HepG2 (cell line): ENCODE measurements around the gene TNPO3. TPM values are rescaled to one million over a fixed set of nuclear protein-coding genes. Genes with fewer than 3 reads are reported as not detected.

ENCODE experiments used
- EZH2 ChIP-seq: conservative IDR thresholded peaks from 2 replicates; pipeline ENCODE4 v1.6.1; 2012; ENCODE audit warnings: mild to moderate bottlenecking, low read depth, low read length, moderate library complexity
- HOXD1 ChIP-seq: sonication (generic); formaldehyde crosslinking; IDR thresholded peaks from 2 replicates; pipeline ENCODE4 v1.5.0; 2020; ENCODE audit warnings: missing genetic modification reagents
- KAT7 ChIP-seq: IDR thresholded peaks from 2 replicates; pipeline ENCODE4 v1.6.1; 2018; ENCODE audit warnings: borderline replicate concordance, missing compliant biosample characterization
- RBM39 ChIP-seq: fragments of 200-400 bp; formaldehyde crosslinking; IDR thresholded peaks from one replicate; pipeline ENCODE4 v1.6.1; 2018; ENCODE audit warnings: antibody characterized with exemption, mild to moderate bottlenecking, low read depth, low read length; ENCODE audit not compliant: poor library complexity, severe bottlenecking
- RCOR2 ChIP-seq: IDR thresholded peaks from 2 replicates; pipeline ENCODE4 v1.6.1; 2016; ENCODE audit warnings: missing biosample characterization, missing genetic modification reagents
- RFX3 ChIP-seq: IDR thresholded peaks from 2 replicates; pipeline ENCODE4 v1.6.1; 2016; ENCODE audit warnings: missing biosample characterization, missing genetic modification reagents
- THAP8 ChIP-seq: sonication (generic); formaldehyde crosslinking; IDR thresholded peaks from 2 replicates; pipeline ENCODE4 v1.5.1; 2020; ENCODE audit warnings: missing genetic modification reagents, mild to moderate bottlenecking, borderline replicate concordance
- ZNF253 ChIP-seq: sonication (generic); formaldehyde crosslinking; IDR thresholded peaks from 2 replicates; pipeline ENCODE4 v1.8.0; 2022; ENCODE audit warnings: mild to moderate bottlenecking, missing genetic modification reagents, borderline replicate concordance
- ZNF331 ChIP-seq: sonication (generic); formaldehyde crosslinking; IDR thresholded peaks from 2 replicates; pipeline ENCODE4 v1.4.0; 2020; ENCODE audit warnings: missing genetic modification reagents
- ZNF335 ChIP-seq: sonication (generic); formaldehyde crosslinking; IDR thresholded peaks from 2 replicates; pipeline ENCODE4 v1.4.0; 2020; ENCODE audit warnings: missing genetic modification reagents
- ZNF550 ChIP-seq: sonication (generic); formaldehyde crosslinking; IDR thresholded peaks from 2 replicates; pipeline ENCODE4 v1.4.0; 2020; ENCODE audit warnings: mild to moderate bottlenecking, missing genetic modification reagents, borderline replicate concordance
- ZNF644 ChIP-seq: IDR thresholded peaks from 2 replicates; pipeline ENCODE4 v1.6.1; 2016; ENCODE audit warnings: low read depth
- ZNF674 ChIP-seq: sonication (generic); formaldehyde crosslinking; IDR thresholded peaks from 2 replicates; pipeline ENCODE4 v1.5.0; 2020; ENCODE audit warnings: low read depth, mild to moderate bottlenecking, missing genetic modification reagents
- ZNF746 ChIP-seq: sonication (generic); formaldehyde crosslinking; IDR thresholded peaks from 2 replicates; pipeline ENCODE4 v1.8.0; 2022; ENCODE audit warnings: mild to moderate bottlenecking, missing genetic modification reagents
- polyA plus RNA-seq, 8 experiments: library from polyadenylated mRNA; depleted of rRNA in 3 of 8; stranded (reverse) in 7 of 8; unstranded in 1 of 8; fragments of >200 nt; fragmentation: Illumina TruSeq in 4 of 8; extraction: Trizol in 4 of 8; gene quantifications; 2 replicates each; pipeline versions ENCODE4 v1.2.1 to v1.2.3, GENCODE V29; 2011 to 2016; ENCODE audit warnings: low read depth in 4 of 8, missing spikeins in 1 of 8, mixed read lengths in 1 of 8; ENCODE audit not compliant: insufficient read depth in 1 of 8
- total RNA-seq, 5 experiments: library from RNA; depleted of rRNA; stranded (reverse); fragments of >200 nt; fragmentation: Illumina TruSeq; extraction: Trizol; gene quantifications; 2 replicates each; pipeline ENCODE4 v1.2.3, GENCODE V29; 2016; ENCODE audit warnings: low read depth in 1 of 5
- TF ChIP-seq, protein P1 (sequence below), 2 experiments: fragments of 450-650 bp in 1 of 2; sonication (generic) in 1 of 2; formaldehyde crosslinking in 1 of 2; IDR thresholded peaks; 2 replicates each; pipeline versions ENCODE4 v1.6.1 to v1.8.0; 2016 to 2022; ENCODE audit warnings: antibody characterized with exemption in 1 of 2, mild to moderate bottlenecking in 1 of 2, missing genetic modification reagents in 1 of 2
- TF ChIP-seq, protein P2 (sequence below): sonication (generic); formaldehyde crosslinking; IDR thresholded peaks from 2 replicates; pipeline ENCODE4 v1.5.1; 2020; ENCODE audit warnings: missing genetic modification reagents, mild to moderate bottlenecking, borderline replicate concordance
- TF ChIP-seq, protein P3 (sequence below): sonication (generic); formaldehyde crosslinking; IDR thresholded peaks from 2 replicates; pipeline ENCODE4 v1.8.1; 2023; ENCODE audit warnings: mild to moderate bottlenecking, missing genetic modification reagents, borderline replicate concordance

Gene TNPO3
- total and polyA plus RNA-seq, 2 of the 13 experiments (the other 11 are each of a cell fraction or from before 2014, with no cell fraction given) = 23.8 to 44.6 TPM

DNA sequence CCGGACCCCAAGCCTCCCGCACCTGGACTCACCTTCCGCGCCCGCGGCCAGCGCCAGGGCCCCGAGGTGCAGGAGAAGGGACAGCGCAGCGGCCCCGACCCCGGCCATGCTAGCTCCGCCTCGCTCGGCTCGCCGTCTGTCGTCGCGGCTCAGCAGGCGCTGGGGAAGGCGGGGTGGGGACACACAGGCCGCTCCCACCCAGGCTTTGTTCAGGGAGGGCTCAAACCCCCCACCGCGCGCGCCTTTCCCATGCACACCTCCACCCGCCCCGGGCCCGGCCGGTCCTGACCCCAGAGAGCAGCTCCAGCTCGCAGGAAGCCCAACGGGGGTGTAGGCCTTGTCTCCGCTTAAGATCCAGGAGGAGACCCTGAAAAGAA is 144.4 kb downstream of the TNPO3 start, which contains the start of gene KCP (continued):
- TF ChIP-seq, protein P1, sequence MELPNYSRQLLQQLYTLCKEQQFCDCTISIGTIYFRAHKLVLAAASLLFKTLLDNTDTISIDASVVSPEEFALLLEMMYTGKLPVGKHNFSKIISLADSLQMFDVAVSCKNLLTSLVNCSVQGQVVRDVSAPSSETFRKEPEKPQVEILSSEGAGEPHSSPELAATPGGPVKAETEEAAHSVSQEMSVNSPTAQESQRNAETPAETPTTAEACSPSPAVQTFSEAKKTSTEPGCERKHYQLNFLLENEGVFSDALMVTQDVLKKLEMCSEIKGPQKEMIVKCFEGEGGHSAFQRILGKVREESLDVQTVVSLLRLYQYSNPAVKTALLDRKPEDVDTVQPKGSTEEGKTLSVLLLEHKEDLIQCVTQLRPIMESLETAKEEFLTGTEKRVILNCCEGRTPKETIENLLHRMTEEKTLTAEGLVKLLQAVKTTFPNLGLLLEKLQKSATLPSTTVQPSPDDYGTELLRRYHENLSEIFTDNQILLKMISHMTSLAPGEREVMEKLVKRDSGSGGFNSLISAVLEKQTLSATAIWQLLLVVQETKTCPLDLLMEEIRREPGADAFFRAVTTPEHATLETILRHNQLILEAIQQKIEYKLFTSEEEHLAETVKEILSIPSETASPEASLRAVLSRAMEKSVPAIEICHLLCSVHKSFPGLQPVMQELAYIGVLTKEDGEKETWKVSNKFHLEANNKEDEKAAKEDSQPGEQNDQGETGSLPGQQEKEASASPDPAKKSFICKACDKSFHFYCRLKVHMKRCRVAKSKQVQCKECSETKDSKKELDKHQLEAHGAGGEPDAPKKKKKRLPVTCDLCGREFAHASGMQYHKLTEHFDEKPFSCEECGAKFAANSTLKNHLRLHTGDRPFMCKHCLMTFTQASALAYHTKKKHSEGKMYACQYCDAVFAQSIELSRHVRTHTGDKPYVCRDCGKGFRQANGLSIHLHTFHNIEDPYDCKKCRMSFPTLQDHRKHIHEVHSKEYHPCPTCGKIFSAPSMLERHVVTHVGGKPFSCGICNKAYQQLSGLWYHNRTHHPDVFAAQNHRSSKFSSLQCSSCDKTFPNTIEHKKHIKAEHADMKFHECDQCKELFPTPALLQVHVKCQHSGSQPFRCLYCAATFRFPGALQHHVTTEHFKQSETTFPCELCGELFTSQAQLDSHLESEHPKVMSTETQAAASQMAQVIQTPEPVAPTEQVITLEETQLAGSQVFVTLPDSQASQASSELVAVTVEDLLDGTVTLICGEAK (IDR thresholded peaks at IDR 0.05) = no peak
- TF ChIP-seq, protein P1 (CRISPR knock-in tag; IDR thresholded peaks at IDR 0.05) = no peak
- no peak for TF ChIP-seq KAT7
- no peak for TF ChIP-seq HOXD1 (CRISPR knock-in tag)
- no peak for TF ChIP-seq ZNF550 (CRISPR knock-in tag)
- no peak for TF ChIP-seq RCOR2 (CRISPR knock-in tag)
- TF ChIP-seq ZNF253 (CRISPR knock-in tag) = no peak
- no peak for TF ChIP-seq ZNF644 (CRISPR knock-in tag)
- no peak for TF ChIP-seq ZNF674 (CRISPR knock-in tag)
- no peak for TF ChIP-seq RFX3 (CRISPR knock-in tag)
- no peak for TF ChIP-seq RBM39
- TF ChIP-seq ZNF331 (CRISPR knock-in tag) = no peak
- TF ChIP-seq, protein P2, sequence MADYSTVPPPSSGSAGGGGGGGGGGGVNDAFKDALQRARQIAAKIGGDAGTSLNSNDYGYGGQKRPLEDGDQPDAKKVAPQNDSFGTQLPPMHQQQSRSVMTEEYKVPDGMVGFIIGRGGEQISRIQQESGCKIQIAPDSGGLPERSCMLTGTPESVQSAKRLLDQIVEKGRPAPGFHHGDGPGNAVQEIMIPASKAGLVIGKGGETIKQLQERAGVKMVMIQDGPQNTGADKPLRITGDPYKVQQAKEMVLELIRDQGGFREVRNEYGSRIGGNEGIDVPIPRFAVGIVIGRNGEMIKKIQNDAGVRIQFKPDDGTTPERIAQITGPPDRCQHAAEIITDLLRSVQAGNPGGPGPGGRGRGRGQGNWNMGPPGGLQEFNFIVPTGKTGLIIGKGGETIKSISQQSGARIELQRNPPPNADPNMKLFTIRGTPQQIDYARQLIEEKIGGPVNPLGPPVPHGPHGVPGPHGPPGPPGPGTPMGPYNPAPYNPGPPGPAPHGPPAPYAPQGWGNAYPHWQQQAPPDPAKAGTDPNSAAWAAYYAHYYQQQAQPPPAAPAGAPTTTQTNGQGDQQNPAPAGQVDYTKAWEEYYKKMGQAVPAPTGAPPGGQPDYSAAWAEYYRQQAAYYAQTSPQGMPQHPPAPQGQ = no peak
- TF ChIP-seq, protein P3, sequence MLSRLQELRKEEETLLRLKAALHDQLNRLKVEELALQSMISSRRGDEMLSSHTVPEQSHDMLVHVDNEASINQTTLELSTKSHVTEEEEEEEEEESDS = no peak
- no peak for TF ChIP-seq EZH2
- TF ChIP-seq THAP8 (CRISPR knock-in tag) = no peak
- TF ChIP-seq ZNF335 (CRISPR knock-in tag) = no peak
- no peak for TF ChIP-seq ZNF746
- TF ChIP-seq, all 625 proteins: peak for 0
